22Rv1 (cell line): ENCODE measurements around the gene DUOXA2.

Source experiments
- CTCF ChIP-seq: fragments of 450-650 bp; IDR thresholded peaks from 2 replicates; pipeline ENCODE4 v1.5.1; 2017; ENCODE audit warnings: mild to moderate bottlenecking
- ZFX ChIP-seq: fragments of 450-650 bp; IDR thresholded peaks from 2 replicates; pipeline ENCODE4 v1.6.1; 2017; ENCODE audit warnings: antibody characterized with exemption, borderline replicate concordance

GRCh38 chr15:45101749-45102148 lies 12.4 kb upstream of the DUOXA2 start:
- TF ChIP-seq CTCF: no peak
- TF ChIP-seq ZFX: no peak
